Subcutaneous abdominal adipose tissue (tissue), 5 donors: Measurements from ENCODE around the gene NTM.

Source experiments
- H3K27ac ChIP-seq: one replicate; pipeline ENCODE4 v1.7.0; 2013; ENCODE audit warnings: low read depth, mild to moderate bottlenecking, inconsistent platforms, low read length, moderate library complexity
- H3K27me3 ChIP-seq, 5 donors: one replicate each; pipeline ENCODE4 v1.7.0; 2013; ENCODE audit warnings: low read length in 5 of 5, inconsistent platforms in 1 of 5; ENCODE audit not compliant: control insufficient read depth in 5 of 5, insufficient read depth in 4 of 5
- H3K36me3 ChIP-seq, 5 donors: one replicate each; pipeline ENCODE4 v1.7.0; 2013; ENCODE audit warnings: low read length in 5 of 5; ENCODE audit not compliant: control insufficient read depth in 5 of 5, insufficient read depth in 5 of 5
- H3K4me1 ChIP-seq, 5 donors: one replicate each; pipeline ENCODE4 v1.7.0; 2013; ENCODE audit warnings: low read length in 5 of 5, mild to moderate bottlenecking in 3 of 5, moderate library complexity in 1 of 5; ENCODE audit not compliant: control insufficient read depth in 5 of 5, insufficient read depth in 5 of 5
- H3K4me3 ChIP-seq, 5 donors: one replicate each; pipeline ENCODE4 v1.7.0; 2013; ENCODE audit warnings: low read length in 5 of 5, low read depth in 1 of 5
- H3K9ac ChIP-seq, 5 donors: one replicate each; pipeline ENCODE4 v1.7.0; 2013; ENCODE audit warnings: low read length in 5 of 5, mild to moderate bottlenecking in 4 of 5, moderate library complexity in 3 of 5
- H3K9me3 ChIP-seq, 5 donors: one replicate each; pipeline ENCODE4 v1.7.0; 2013; ENCODE audit warnings: low read length in 5 of 5; ENCODE audit not compliant: control insufficient read depth in 5 of 5
- donor health status: healthy.
- donor health status: healthy.
- donor health status: healthy.
- donor health status: healthy.
- donor health status: healthy.

The NTM gene

DNA sequence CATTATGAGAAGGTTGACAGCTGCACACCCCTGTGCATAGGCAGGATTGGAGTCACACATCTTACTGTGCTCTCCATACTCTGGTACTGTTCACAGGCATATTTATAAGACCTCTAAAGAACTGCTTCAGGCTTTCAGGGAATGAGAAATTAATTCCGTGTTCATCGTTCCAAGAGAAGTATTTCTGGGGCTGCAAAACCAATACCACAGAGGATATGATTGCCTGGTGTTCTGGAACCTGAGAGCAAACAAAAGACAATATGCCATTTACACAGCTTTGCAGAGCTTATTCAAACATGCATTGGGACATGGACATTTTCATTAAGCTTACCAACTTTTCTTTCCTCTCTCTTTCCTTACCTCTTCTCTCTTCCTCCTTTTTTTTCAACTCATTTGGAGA, 388.7 kb downstream of the NTM start:
- Histone ChIP-seq H3K27ac (no peak overlapping the region), H3K4me1 (peaks cover 0 to 16% (median 10%) of the 10 kb centered on the region in 5 donors), H3K4me3 (no peak overlapping the region), H3K36me3 (no peaks in the 10 kb centered on the region), H3K9me3 (no peaks in the 10 kb centered on the region), H3K27me3 (no peaks in the 10 kb centered on the region), H3K9ac (no peak overlapping the region)

DNA sequence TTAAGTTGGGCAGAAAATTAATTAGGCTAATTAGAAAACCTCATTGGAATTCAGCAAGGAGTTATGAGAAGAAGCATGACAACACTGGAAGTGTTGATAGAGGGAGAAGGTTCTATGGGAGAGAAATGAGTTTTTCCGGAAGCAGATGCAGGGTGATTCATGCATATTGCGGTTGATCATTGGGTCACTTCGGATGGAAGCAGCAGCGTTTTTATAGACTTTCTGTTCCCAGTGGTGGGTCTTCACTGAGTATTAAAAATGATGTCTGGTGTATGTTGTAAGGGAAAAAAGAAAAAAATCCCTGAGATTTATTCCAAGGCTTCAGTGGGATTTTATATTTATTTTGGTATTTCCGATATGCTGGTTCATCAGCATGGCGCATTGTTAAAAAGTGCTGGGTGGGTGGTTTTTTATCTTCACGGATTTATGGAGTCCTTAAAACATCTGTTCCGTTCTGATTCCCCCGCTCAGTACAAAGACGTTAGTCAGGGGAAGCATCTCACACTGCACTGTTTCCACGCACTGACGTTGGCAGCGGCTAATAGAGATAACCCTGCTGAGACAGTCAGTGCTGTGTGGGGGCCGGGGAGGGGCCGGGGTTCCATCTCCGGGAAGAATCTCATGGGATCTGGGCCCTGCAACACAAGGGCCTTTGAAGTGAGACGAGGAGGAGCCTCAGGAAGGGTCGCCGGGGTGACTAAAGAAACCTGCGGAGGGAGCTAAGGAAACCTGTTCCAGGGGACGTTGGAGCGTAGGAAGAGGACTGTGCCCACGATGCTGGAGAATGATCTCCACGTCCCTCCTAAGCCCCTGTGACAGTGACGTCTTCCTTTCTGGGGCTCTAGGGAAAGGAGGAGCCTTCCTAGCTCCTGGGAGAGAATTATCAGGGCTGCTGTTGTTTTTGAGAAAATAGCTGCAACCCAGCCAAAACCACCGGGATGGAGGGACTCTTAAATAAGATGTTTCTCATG, 390.0 kb downstream of the NTM start:
- Histone ChIP-seq H3K4me3 (peak overlapping the region in 1 of 5 donors; percentile 22), H3K9ac (no peak overlapping the region), H3K36me3 (no peaks in the 10 kb centered on the region), H3K27me3 (no peaks in the 10 kb centered on the region), H3K9me3 (no peaks in the 10 kb centered on the region), H3K4me1 (peaks cover 0 to 16% (median 10%) of the 10 kb centered on the region in 5 donors), H3K27ac (no peak overlapping the region)

GRCh38 chr11:131762346-131763110, 392.1 kb downstream of the NTM start:
- Histone ChIP-seq H3K9me3 (no peaks in the 10 kb centered on the region), H3K4me3 (no peak overlapping the region), H3K4me1 (peaks cover 0 to 16% (median 10%) of the 10 kb centered on the region in 5 donors), H3K27me3 (no peaks in the 10 kb centered on the region), H3K36me3 (no peaks in the 10 kb centered on the region), H3K27ac (no peak overlapping the region), H3K9ac (no peak overlapping the region)

GRCh38 chr11:131763193-131763890, 392.9 kb downstream of the NTM start:
- Histone ChIP-seq H3K27me3 (no peaks in the 10 kb centered on the region), H3K27ac (peak overlapping the region; percentile 67), H3K4me3 (no peak overlapping the region), H3K4me1 (peaks cover 0 to 16% (median 10%) of the 10 kb centered on the region in 5 donors), H3K9ac (no peak overlapping the region), H3K9me3 (no peaks in the 10 kb centered on the region), H3K36me3 (no peaks in the 10 kb centered on the region)

DNA sequence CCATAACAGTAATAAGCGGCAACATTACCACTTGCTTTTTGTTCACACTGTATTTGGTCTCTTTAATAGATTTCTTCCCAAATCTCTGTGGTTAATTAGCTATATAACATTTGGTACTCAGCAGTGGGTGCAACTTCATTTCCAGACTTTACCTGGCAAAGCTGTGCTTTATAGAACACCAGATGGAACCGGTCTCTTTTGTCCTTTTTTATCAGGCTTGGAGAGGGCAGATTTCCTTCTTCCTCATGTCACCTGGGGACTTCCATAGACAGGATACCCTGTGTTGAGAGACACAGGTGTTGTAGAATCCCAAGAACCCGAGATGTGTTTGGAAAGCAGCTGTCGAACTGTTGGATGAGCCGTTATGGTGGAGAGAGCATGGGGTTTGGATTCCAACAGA, 393.7 kb downstream of the NTM start:
- H3K9ac ChIP-seq, result no peak overlapping the region
- no peaks in the 10 kb centered on the region for H3K27me3 ChIP-seq
- no peaks in the 10 kb centered on the region for H3K36me3 ChIP-seq
- no peaks in the 10 kb centered on the region for H3K9me3 ChIP-seq
- peaks cover 0 to 16% (median 10%) of the 10 kb centered on the region in 5 donors for H3K4me1 ChIP-seq
- no peak overlapping the region for H3K4me3 ChIP-seq
- no peak overlapping the region for H3K27ac ChIP-seq

DNA sequence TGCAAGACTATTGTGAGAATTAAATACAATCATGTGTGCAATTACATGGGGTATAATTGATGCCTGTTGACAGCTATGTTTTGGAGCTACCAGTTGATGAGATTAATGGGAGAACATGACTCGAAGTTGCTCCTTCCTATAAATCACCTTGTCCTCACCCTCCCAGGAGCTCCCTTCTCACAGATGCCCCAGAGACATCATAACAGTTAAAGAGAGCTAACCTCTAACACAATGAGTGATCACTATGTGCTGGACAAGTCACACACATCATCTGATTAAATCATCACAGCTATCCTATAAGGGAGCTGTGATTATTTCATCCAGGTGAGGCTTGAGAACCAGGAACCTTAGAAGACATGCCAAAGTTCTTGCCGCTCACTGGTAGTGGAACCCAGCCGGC, 394.2 kb downstream of the NTM start:
- no peak overlapping the region for H3K9ac ChIP-seq
- H3K27me3 ChIP-seq, result no peaks in the 10 kb centered on the region
- H3K36me3 ChIP-seq, result no peaks in the 10 kb centered on the region
- H3K9me3 ChIP-seq, result no peaks in the 10 kb centered on the region
- H3K4me3 ChIP-seq, result no peak overlapping the region
- no peak overlapping the region for H3K27ac ChIP-seq
- H3K4me1 ChIP-seq, result peaks cover 0 to 16% (median 10%) of the 10 kb centered on the region in 5 donors

DNA sequence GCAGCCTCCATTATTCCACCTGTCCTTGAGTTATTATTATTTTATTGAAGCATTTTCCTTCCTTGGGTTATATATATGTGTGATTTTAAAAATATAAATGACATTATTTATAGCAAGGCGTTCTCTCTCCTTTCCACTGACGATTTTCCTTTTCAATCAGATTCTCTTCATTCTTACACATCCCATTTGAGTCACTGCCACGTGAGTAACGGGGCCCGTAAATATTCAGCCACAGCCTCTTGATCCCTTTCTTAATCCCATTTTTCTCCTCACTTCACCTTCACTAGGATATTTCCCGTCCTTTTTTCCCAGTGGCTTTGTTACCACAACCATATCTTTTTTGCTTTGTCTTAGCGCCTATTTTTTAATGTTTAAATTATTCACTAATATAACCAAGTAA, 396.2 kb downstream of the NTM start:
- Histone ChIP-seq H3K27me3 (no peaks in the 10 kb centered on the region), H3K9me3 (no peaks in the 10 kb centered on the region), H3K4me3 (no peak overlapping the region), H3K9ac (no peak overlapping the region), H3K36me3 (no peaks in the 10 kb centered on the region), H3K4me1 (peaks cover 0 to 9% (median 5%) of the 10 kb centered on the region in 5 donors), H3K27ac (no peak overlapping the region)

GRCh38 chr11:131767421-131767820, 397.0 kb downstream of the NTM start:
- peaks cover 0 to 9% (median 5%) of the 10 kb centered on the region in 5 donors for H3K4me1 ChIP-seq
- no peaks in the 10 kb centered on the region for H3K9me3 ChIP-seq
- H3K27ac ChIP-seq, result no peak overlapping the region
- no peak overlapping the region for H3K4me3 ChIP-seq
- no peaks in the 10 kb centered on the region for H3K36me3 ChIP-seq
- H3K9ac ChIP-seq, result no peak overlapping the region
- H3K27me3 ChIP-seq, result no peaks in the 10 kb centered on the region

DNA sequence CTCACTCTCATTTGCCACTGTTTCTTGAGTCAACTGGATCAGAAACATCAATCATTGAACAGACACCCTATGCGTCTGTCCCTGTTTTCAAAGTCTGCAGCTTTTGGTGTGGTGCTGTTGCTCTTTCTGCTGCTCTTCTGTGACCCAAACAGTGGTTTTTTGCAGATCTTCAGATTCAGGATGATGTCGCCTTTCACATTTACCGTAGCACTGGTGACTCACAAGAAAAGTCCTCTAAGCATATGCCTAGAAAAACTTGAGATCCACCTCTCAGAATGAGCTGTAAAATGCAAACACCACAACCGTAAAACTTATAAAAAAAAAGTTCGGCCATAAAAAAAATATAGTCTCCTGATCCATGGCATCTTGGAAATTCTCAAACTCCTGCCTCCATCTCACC, 400.4 kb downstream of the NTM start:
- Histone ChIP-seq H3K36me3 (no peaks in the 10 kb centered on the region), H3K4me1 (no peaks in the 10 kb centered on the region), H3K4me3 (no peak overlapping the region), H3K27me3 (no peaks in the 10 kb centered on the region), H3K9ac (no peak overlapping the region), H3K27ac (no peak overlapping the region), H3K9me3 (no peaks in the 10 kb centered on the region)
